Fibroblast of lung (primary cell): ENCODE data around the gene DHRS7. TPM values are rescaled to one million over a fixed set of nuclear protein-coding genes. Genes with fewer than 3 reads are reported as not detected.

Experiments
- DNase-seq, 2 donors: peaks; one replicate each; pipeline versions ENCODE4 v3.0.0 to v3.0.0-alpha.2; 2010; ENCODE audit warnings: low read depth in 2 of 2
- H2AFZ ChIP-seq: 2 replicates; pipeline ENCODE4 v1.5.1; 2012; ENCODE audit warnings: low read length, control low read depth, inconsistent platforms
- H3K27ac ChIP-seq: 2 replicates; pipeline ENCODE4 v1.5.1; 2011; ENCODE audit warnings: low read length, control low read depth; ENCODE audit not compliant: insufficient read depth
- H3K27me3 ChIP-seq: 2 replicates; pipeline ENCODE4 v1.5.1; 2011; ENCODE audit warnings: mild to moderate bottlenecking, low read length; ENCODE audit not compliant: control insufficient read depth, insufficient read depth
- H3K36me3 ChIP-seq: 2 replicates; pipeline ENCODE4 v1.5.1; 2011; ENCODE audit warnings: low read length; ENCODE audit not compliant: control insufficient read depth, insufficient read depth
- H3K4me1 ChIP-seq: 2 replicates; pipeline ENCODE4 v1.5.1; 2011; ENCODE audit warnings: low read length; ENCODE audit not compliant: control insufficient read depth, insufficient read depth; ENCODE audit errors: extremely low read depth
- H3K4me2 ChIP-seq: 2 replicates; pipeline ENCODE4 v1.5.1; 2011; ENCODE audit warnings: low read length, control low read depth; ENCODE audit not compliant: insufficient read depth; ENCODE audit errors: extremely low read depth
- H3K4me3 ChIP-seq, 4 experiments: fragments of 200-600 bp in 1 of 4; sonication (generic) in 1 of 4; replicated peaks in 1 of 4; 2 replicates each; pipeline ENCODE4 v1.5.1; 2011 to 2016; ENCODE audit warnings: low read length in 4 of 4, low read depth in 3 of 4, mild to moderate bottlenecking in 3 of 4, control low read depth in 2 of 4, inconsistent platforms in 1 of 4, mixed read lengths in 1 of 4; ENCODE audit not compliant: insufficient read depth in 1 of 4; ENCODE audit errors: control extremely low read depth in 1 of 4
- H3K79me2 ChIP-seq: 2 replicates; pipeline ENCODE4 v1.5.1; 2012; ENCODE audit warnings: mild to moderate bottlenecking, low read length, inconsistent platforms; ENCODE audit not compliant: control insufficient read depth, insufficient read depth
- H3K9ac ChIP-seq: 2 replicates; pipeline ENCODE4 v1.5.1; 2011; ENCODE audit warnings: mild to moderate bottlenecking, low read length, control low read depth; ENCODE audit not compliant: insufficient read depth
- H3K9me3 ChIP-seq: 2 replicates; pipeline ENCODE4 v1.5.1; 2012; ENCODE audit warnings: low read depth, low read length; ENCODE audit not compliant: control insufficient read depth, insufficient read depth
- H4K20me1 ChIP-seq: 2 replicates; pipeline ENCODE4 v1.5.1; 2011; ENCODE audit warnings: low read length; ENCODE audit not compliant: control insufficient read depth, insufficient read depth; ENCODE audit errors: extremely low read depth
- EZH2 ChIP-seq: IDR thresholded peaks from 2 replicates; pipeline ENCODE4 v1.5.1; 2012; ENCODE audit warnings: low read length, control low read depth, mild to moderate bottlenecking; ENCODE audit errors: missing control alignments
- polyA plus RNA-seq, 2 donors: library from polyadenylated mRNA; depleted of rRNA in 1 of 2; stranded (reverse) in 1 of 2; unstranded in 1 of 2; fragments of >200 nt; gene quantifications; 2 replicates each; pipeline ENCODE4 v1.2.1, GENCODE V29; 2011 to 2012; ENCODE audit warnings: missing spikeins in 1 of 2
- total RNA-seq: library from RNA; depleted of rRNA; stranded (reverse); fragments of >200 nt; gene quantifications from 2 replicates; pipeline ENCODE4 v1.2.1, GENCODE V29; 2014
- TF ChIP-seq, protein P1 (sequence below), 2 donors: IDR thresholded peaks in 1 of 2; conservative IDR thresholded peaks in 1 of 2; 1 replicate in 1 of 2; 2 replicates in 1 of 2; pipeline ENCODE4 v1.5.1; 2011 to 2012; ENCODE audit warnings: low read length in 2 of 2, control low read depth in 1 of 2, inconsistent platforms in 1 of 2, low read depth in 1 of 2, mild to moderate bottlenecking in 1 of 2

Gene DHRS7
- total and polyA plus RNA-seq, 2 donors (not counting 1 experiment from before 2014, with no cell fraction given): 61.0 to 170 TPM

GRCh38 chr14:60171690-60172089 is 6.5 kb upstream of the DHRS7 start:
- no peaks in the 10 kb centered on the region for H4K20me1 ChIP-seq
- H3K4me2 ChIP-seq: no peak overlapping the region
- TF ChIP-seq, protein P1, sequence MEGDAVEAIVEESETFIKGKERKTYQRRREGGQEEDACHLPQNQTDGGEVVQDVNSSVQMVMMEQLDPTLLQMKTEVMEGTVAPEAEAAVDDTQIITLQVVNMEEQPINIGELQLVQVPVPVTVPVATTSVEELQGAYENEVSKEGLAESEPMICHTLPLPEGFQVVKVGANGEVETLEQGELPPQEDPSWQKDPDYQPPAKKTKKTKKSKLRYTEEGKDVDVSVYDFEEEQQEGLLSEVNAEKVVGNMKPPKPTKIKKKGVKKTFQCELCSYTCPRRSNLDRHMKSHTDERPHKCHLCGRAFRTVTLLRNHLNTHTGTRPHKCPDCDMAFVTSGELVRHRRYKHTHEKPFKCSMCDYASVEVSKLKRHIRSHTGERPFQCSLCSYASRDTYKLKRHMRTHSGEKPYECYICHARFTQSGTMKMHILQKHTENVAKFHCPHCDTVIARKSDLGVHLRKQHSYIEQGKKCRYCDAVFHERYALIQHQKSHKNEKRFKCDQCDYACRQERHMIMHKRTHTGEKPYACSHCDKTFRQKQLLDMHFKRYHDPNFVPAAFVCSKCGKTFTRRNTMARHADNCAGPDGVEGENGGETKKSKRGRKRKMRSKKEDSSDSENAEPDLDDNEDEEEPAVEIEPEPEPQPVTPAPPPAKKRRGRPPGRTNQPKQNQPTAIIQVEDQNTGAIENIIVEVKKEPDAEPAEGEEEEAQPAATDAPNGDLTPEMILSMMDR (conservative IDR thresholded peaks at IDR 0.05 in 1 of 2, IDR thresholded peaks at IDR 0.05 in 1 of 2; ENCODE audit: low read depth in 1 of 2, low read length in 2 of 2): no peak
- TF ChIP-seq EZH2: no peak
- no peaks in the 10 kb centered on the region for H3K9me3 ChIP-seq
- H3K79me2 ChIP-seq: no peaks in the 10 kb centered on the region
- H3K36me3 ChIP-seq: no peaks in the 10 kb centered on the region
- H3K27ac ChIP-seq: no peak overlapping the region
- no peak overlapping the region for H3K4me3 ChIP-seq
- DNase-seq: no peak
- H3K9ac ChIP-seq: no peak overlapping the region
- H2AFZ ChIP-seq: no peak overlapping the region
- H3K27me3 ChIP-seq: no peaks in the 10 kb centered on the region
- no peaks in the 10 kb centered on the region for H3K4me1 ChIP-seq

GRCh38 chr14:60170948-60171347 is 5.8 kb upstream of the DHRS7 start:
- Histone ChIP-seq H3K27me3 (no peaks in the 10 kb centered on the region), H3K4me3 (no peak overlapping the region), H3K36me3 (no peaks in the 10 kb centered on the region), H3K79me2 (no peaks in the 10 kb centered on the region), H2AFZ (no peak overlapping the region), H3K9ac (no peak overlapping the region), H3K4me1 (no peaks in the 10 kb centered on the region), H3K27ac (no peak overlapping the region), H4K20me1 (no peaks in the 10 kb centered on the region), H3K4me2 (no peak overlapping the region), H3K9me3 (no peaks in the 10 kb centered on the region)
- TF ChIP-seq, protein P1 (conservative IDR thresholded peaks at IDR 0.05 in 1 of 2, IDR thresholded peaks at IDR 0.05 in 1 of 2; ENCODE audit: low read depth in 1 of 2, low read length in 2 of 2): no peak
- no peak for TF ChIP-seq EZH2
- DNase-seq: no peak

DNA sequence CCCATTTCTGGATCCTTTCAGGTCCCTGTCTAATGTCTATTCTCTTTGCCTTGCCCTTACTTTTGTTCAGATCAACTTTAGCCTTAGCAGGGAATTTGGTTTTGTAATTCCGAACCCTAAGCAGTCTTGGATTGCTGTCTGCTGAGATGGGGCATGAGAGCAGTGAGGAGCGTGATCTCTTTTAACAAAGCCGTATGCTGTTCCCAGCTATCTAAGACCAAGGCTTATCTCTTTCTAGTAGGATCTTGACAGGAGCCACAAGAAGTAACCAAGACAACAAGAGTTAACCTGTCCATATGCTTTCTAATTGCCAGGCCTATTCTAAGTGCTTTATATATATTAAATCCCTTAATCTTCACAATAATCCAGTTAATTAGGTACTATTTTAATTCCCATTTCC is 4.5 kb upstream of the DHRS7 start:
- no peaks in the 10 kb centered on the region for H3K36me3 ChIP-seq
- H3K9me3 ChIP-seq: no peaks in the 10 kb centered on the region

More for the DNA sequence above, 4.5 kb upstream of the DHRS7 start:
- no peaks in the 10 kb centered on the region for H3K79me2 ChIP-seq
- H3K4me2 ChIP-seq: no peak overlapping the region
- no peak overlapping the region for H3K4me3 ChIP-seq
- no peak overlapping the region for H3K9ac ChIP-seq
- no peaks in the 10 kb centered on the region for H4K20me1 ChIP-seq
- H3K27me3 ChIP-seq: no peaks in the 10 kb centered on the region
- H3K4me1 ChIP-seq: no peaks in the 10 kb centered on the region
- H2AFZ ChIP-seq: no peak overlapping the region
- DNase-seq: no peak
- TF ChIP-seq, protein P1 (conservative IDR thresholded peaks at IDR 0.05 in 1 of 2, IDR thresholded peaks at IDR 0.05 in 1 of 2; ENCODE audit: low read depth in 1 of 2, low read length in 2 of 2): no peak
- TF ChIP-seq EZH2: no peak
- H3K27ac ChIP-seq: no peak overlapping the region
